ENCODE measurements around the gene CD180.

Gene CD180

GRCh38 chr5:67196537-67197059 lies at the start of gene CD180:
Gene CD180, minus strand, starts transcription at chr5:67196799. Its CDS starts 158 bp downstream, at chr5:67196641.
- DNase-seq, result no peak

- peak; percentile 62 for DNase-seq
These were observed 49.5 kb upstream of the CD180 start for GRCh38 chr5:67246108-67246507.

GRCh38 chr5:67245259-67245846 lies 48.8 kb upstream of the CD180 start:
- DNase-seq, result no peak

- no peak for DNase-seq
These were observed 47.8 kb upstream of the CD180 start for GRCh38 chr5:67244345-67244793.

- DNase-seq, result no peak
These were observed 47.3 kb upstream of the CD180 start for GRCh38 chr5:67243944-67244343.

GRCh38 chr5:67243349-67243748 lies 46.8 kb upstream of the CD180 start:
- DNase-seq, result no peak

GRCh38 chr5:67241326-67241725 lies 44.7 kb upstream of the CD180 start:
- DNase-seq, result no peak

- no peak for DNase-seq
These were observed 44.2 kb upstream of the CD180 start for GRCh38 chr5:67240846-67241245.

GRCh38 chr5:67240065-67240464 lies 43.5 kb upstream of the CD180 start:
- no peak for DNase-seq

- no peak for DNase-seq
These were observed 41.6 kb upstream of the CD180 start for GRCh38 chr5:67238191-67238590.

- no peak for DNase-seq
These were observed 39.0 kb upstream of the CD180 start for GRCh38 chr5:67235399-67236110.

- no peak for DNase-seq
These were observed 38.1 kb upstream of the CD180 start for GRCh38 chr5:67234671-67235176.

GRCh38 chr5:67233075-67233474 lies 36.5 kb upstream of the CD180 start:
- no peak for DNase-seq

- no peak for DNase-seq
These were observed 26.6 kb upstream of the CD180 start for GRCh38 chr5:67223211-67223610.

- no peak for DNase-seq
These were observed 25.8 kb upstream of the CD180 start for GRCh38 chr5:67222243-67223025.

- no peak for DNase-seq
These were observed 25.1 kb upstream of the CD180 start for GRCh38 chr5:67221487-67222242.

- DNase-seq, result no peak
These were observed 20.0 kb upstream of the CD180 start for GRCh38 chr5:67216564-67216963.

GRCh38 chr5:67215519-67216471 lies 19.2 kb upstream of the CD180 start:
- no peak for DNase-seq

- no peak for DNase-seq
These were observed 18.3 kb upstream of the CD180 start for GRCh38 chr5:67214707-67215447.

- no peak for DNase-seq
These were observed 17.4 kb upstream of the CD180 start for GRCh38 chr5:67214036-67214435.

GRCh38 chr5:67211926-67212325 lies 15.3 kb upstream of the CD180 start:
- DNase-seq, result no peak
